HCT116 (cell line): Measurements from ENCODE around the gene WDR82. TPM values are rescaled to one million over a fixed set of nuclear protein-coding genes. Genes with fewer than 3 reads are reported as not detected.

Source experiments
- ATAC-seq: fragments of 200-7000 bp; cut with Tn5 transposase; 2 replicates; pipeline ENCODE4 v1.9.1; 2020; ENCODE audit warnings: mild to moderate bottlenecking, moderate library complexity
- BruUV-seq: library from RNA; stranded (reverse); fragments of 400-500 nt; replicated peaks from 2 replicates; lab custom pipeline; 2021; lab: Mats Ljungman, UMichigan
- CTCF ChIA-PET: fragments of 300-600 bp; sonication (Branson Sonifier 250); formaldehyde crosslinking; loops from one replicate; lab custom pipeline; 2021; ENCODE audit warnings: antibody characterized with exemption; lab: Charles Lee
- POLR2A ChIA-PET: fragments of 300-600, 350-600 bp; sonication (Branson Sonifier 250); formaldehyde crosslinking; loops from one replicate; lab custom pipeline; 2021; ENCODE audit warnings: antibody characterized with exemption; lab: Charles Lee
- RAD21 ChIA-PET, 2 experiments: fragments of 300-600 bp; sonication (Branson Sonifier 250); formaldehyde crosslinking; loops; one replicate each; lab custom pipeline; 2023; ENCODE audit warnings: low total read pairs in 2 of 2; ENCODE audit not compliant: uncharacterized antibody in 2 of 2, unreplicated experiment in 2 of 2, low non-redundant PET in 1 of 2; lab: Charles Lee
- DNase-seq: peaks from one replicate; pipeline ENCODE4 v3.0.0-alpha.2; 2010; ENCODE audit warnings: low read depth, low spot score
- H2AFZ ChIP-seq: fragments of 200-600 bp; shearing (Covaris generic), sonication (generic); 2 replicates; pipeline ENCODE4 v1.6.1; 2017; ENCODE audit warnings: low read depth, mixed run types, mixed read lengths, antibody characterized with exemption, low read length; ENCODE audit not compliant: poor library complexity, severe bottlenecking
- H3K27ac ChIP-seq: 2 replicates; pipeline ENCODE4 v1.5.1; 2012; ENCODE audit warnings: low read depth, low read length
- H3K27me3 ChIP-seq: fragments of 200-600 bp; sonication (generic); 2 replicates; pipeline ENCODE4 v1.6.1; 2016; ENCODE audit warnings: mixed run types, low read length, mixed read lengths; ENCODE audit not compliant: insufficient read depth
- H3K36me3 ChIP-seq, 2 experiments: fragments of 200-500 bp in 1 of 2; fragments of 200-600 bp in 1 of 2; sonication (Bioruptor generic) in 1 of 2; sonication (generic) in 1 of 2; 2 replicates each; pipeline versions ENCODE4 v1.5.1 to v1.6.1; 2014 to 2016; ENCODE audit warnings: low read length in 2 of 2, inconsistent platforms in 1 of 2, mixed read lengths in 1 of 2, mixed run types in 1 of 2; ENCODE audit not compliant: insufficient read depth in 2 of 2, control insufficient read depth in 1 of 2
- H3K4me1 ChIP-seq, 2 experiments: fragments of 200-600 bp in 1 of 2; sonication (generic) in 1 of 2; 2 replicates each; pipeline versions ENCODE4 v1.5.1 to v1.6.1; 2012 to 2017; ENCODE audit warnings: low read length in 2 of 2, inconsistent platforms in 1 of 2, mild to moderate bottlenecking in 1 of 2, mixed read lengths in 1 of 2, mixed run types in 1 of 2, moderate library complexity in 1 of 2; ENCODE audit not compliant: insufficient read depth in 2 of 2, control insufficient read depth in 1 of 2
- H3K4me2 ChIP-seq: fragments of 200-600 bp; sonication (generic); 2 replicates; pipeline ENCODE4 v1.6.1; 2017; ENCODE audit warnings: mixed run types, low read length, mixed read lengths
- H3K4me3 ChIP-seq, 2 experiments: fragments of 200-600 bp in 1 of 2; sonication (generic) in 1 of 2; replicated peaks in 1 of 2; 2 replicates each; pipeline ENCODE4 v1.5.1; 2011 to 2016; ENCODE audit warnings: low read length in 2 of 2, control low read depth in 1 of 2, low read depth in 1 of 2, mild to moderate bottlenecking in 1 of 2, mixed read lengths in 1 of 2, mixed run types in 1 of 2
- H3K79me2 ChIP-seq: fragments of 200-600 bp; sonication (generic); 2 replicates; pipeline ENCODE4 v1.6.1; 2017; ENCODE audit warnings: mild to moderate bottlenecking, mixed run types, low read length, moderate library complexity, mixed read lengths; ENCODE audit not compliant: insufficient read depth
- H3K9ac ChIP-seq: fragments of 200-600 bp; sonication (generic); 2 replicates; pipeline ENCODE4 v1.6.1; 2016; ENCODE audit warnings: low read length, mixed read lengths
- H3K9me2 ChIP-seq: fragments of 200-600 bp; sonication (generic), shearing (Covaris generic); 2 replicates; pipeline ENCODE4 v1.6.1; 2017; ENCODE audit warnings: mixed run types, mild to moderate bottlenecking, moderate library complexity; ENCODE audit not compliant: insufficient read depth
- H3K9me3 ChIP-seq, 2 experiments: fragments of 200-500 bp in 1 of 2; fragments of 200-600 bp in 1 of 2; sonication (Bioruptor generic) in 1 of 2; sonication (generic) in 1 of 2; 2 replicates each; pipeline ENCODE4 v1.6.1; 2014 to 2017; ENCODE audit warnings: low read length in 2 of 2, mixed read lengths in 2 of 2, inconsistent platforms in 1 of 2, low read depth in 1 of 2, mild to moderate bottlenecking in 1 of 2, mixed run types in 1 of 2, moderate library complexity in 1 of 2; ENCODE audit not compliant: control insufficient read depth in 1 of 2, insufficient read depth in 1 of 2
- H4K20me1 ChIP-seq: fragments of 200-600 bp; sonication (generic), shearing (Covaris generic); 2 replicates; pipeline ENCODE4 v1.6.1; 2017; ENCODE audit warnings: mixed run types, mild to moderate bottlenecking, moderate library complexity; ENCODE audit not compliant: insufficient read depth
- CEBPB ChIP-seq: IDR thresholded peaks from 2 replicates; pipeline ENCODE4 v1.6.1; 2012; ENCODE audit warnings: low read depth
- EGR1 ChIP-seq: IDR thresholded peaks from 2 replicates; pipeline ENCODE4 v1.6.1; 2012; ENCODE audit warnings: low read depth
- EZH2 ChIP-seq: fragments of 200-600 bp; sonication (generic); IDR thresholded peaks from 2 replicates; pipeline ENCODE4 v1.6.1; 2017; ENCODE audit warnings: antibody characterized with exemption, mixed run types
- POLR2A ChIP-seq: IDR thresholded peaks from 2 replicates; pipeline ENCODE4 v1.7.0; 2011; ENCODE audit warnings: borderline replicate concordance; ENCODE audit not compliant: insufficient read depth, insufficient read length; ENCODE audit errors: extremely low read depth
- POLR2AphosphoS5 ChIP-seq: IDR thresholded peaks from 2 replicates; pipeline ENCODE4 v1.6.1; 2011; ENCODE audit warnings: mild to moderate bottlenecking, low read depth, low read length, moderate library complexity
- RAD21 ChIP-seq: IDR thresholded peaks from 2 replicates; pipeline ENCODE4 v1.6.1; 2012; ENCODE audit warnings: low read depth, mild to moderate bottlenecking
- SIN3A ChIP-seq: IDR thresholded peaks from 2 replicates; pipeline ENCODE4 v1.6.1; 2012; ENCODE audit warnings: low read depth
- TCF7L2 ChIP-seq: IDR thresholded peaks from 2 replicates; pipeline ENCODE4 v1.7.0; 2011; ENCODE audit warnings: borderline replicate concordance, inconsistent platforms; ENCODE audit not compliant: insufficient read depth, insufficient read length; ENCODE audit errors: extremely low read depth
- ZNF274 ChIP-seq: fragments of 200-500 bp; sonication (Bioruptor generic); IDR thresholded peaks from 2 replicates; pipeline ENCODE4 v1.6.1; 2014; ENCODE audit warnings: mild to moderate bottlenecking, low read depth, low read length, inconsistent platforms
- intact Hi-C: fragments of 100-400 bp; cut with micrococcal nuclease; formaldehyde crosslinking; loops from 2 replicates; pipeline ENCODE4 v1.10.0; 2022
- total RNA-seq: library from RNA; stranded (reverse); gene quantifications from one replicate; pipeline ENCODE4 v1.2.1, GENCODE V29; 2021; ENCODE audit not compliant: unreplicated experiment
- TF ChIP-seq, protein P1 (sequence below), 3 experiments: fragments of 200-600 bp in 1 of 3; sonication (generic) in 1 of 3; IDR thresholded peaks in 2 of 3; conservative IDR thresholded peaks in 1 of 3; 2 replicates each; pipeline ENCODE4 v1.5.1; 2012 to 2017; ENCODE audit warnings: low read depth in 2 of 3, low read length in 2 of 3, antibody characterized with exemption in 1 of 3, borderline replicate concordance in 1 of 3, control low read depth in 1 of 3, mild to moderate bottlenecking in 1 of 3, mixed read lengths in 1 of 3, mixed run types in 1 of 3, moderate library complexity in 1 of 3; ENCODE audit not compliant: insufficient read depth in 1 of 3
- TF ChIP-seq, protein P2 (sequence below): IDR thresholded peaks from 2 replicates; pipeline ENCODE4 v1.6.1; 2011; ENCODE audit warnings: mild to moderate bottlenecking, low read length, moderate library complexity; ENCODE audit not compliant: insufficient replicate concordance; ENCODE audit errors: extremely low read depth
- TF ChIP-seq, protein P3 (sequence below): IDR thresholded peaks from 2 replicates; pipeline ENCODE4 v1.6.1; 2012

Gene WDR82
- total RNA-seq, 1 experiment from 2014 or later, result 89.7 TPM

- TF ChIP-seq, protein P1, sequence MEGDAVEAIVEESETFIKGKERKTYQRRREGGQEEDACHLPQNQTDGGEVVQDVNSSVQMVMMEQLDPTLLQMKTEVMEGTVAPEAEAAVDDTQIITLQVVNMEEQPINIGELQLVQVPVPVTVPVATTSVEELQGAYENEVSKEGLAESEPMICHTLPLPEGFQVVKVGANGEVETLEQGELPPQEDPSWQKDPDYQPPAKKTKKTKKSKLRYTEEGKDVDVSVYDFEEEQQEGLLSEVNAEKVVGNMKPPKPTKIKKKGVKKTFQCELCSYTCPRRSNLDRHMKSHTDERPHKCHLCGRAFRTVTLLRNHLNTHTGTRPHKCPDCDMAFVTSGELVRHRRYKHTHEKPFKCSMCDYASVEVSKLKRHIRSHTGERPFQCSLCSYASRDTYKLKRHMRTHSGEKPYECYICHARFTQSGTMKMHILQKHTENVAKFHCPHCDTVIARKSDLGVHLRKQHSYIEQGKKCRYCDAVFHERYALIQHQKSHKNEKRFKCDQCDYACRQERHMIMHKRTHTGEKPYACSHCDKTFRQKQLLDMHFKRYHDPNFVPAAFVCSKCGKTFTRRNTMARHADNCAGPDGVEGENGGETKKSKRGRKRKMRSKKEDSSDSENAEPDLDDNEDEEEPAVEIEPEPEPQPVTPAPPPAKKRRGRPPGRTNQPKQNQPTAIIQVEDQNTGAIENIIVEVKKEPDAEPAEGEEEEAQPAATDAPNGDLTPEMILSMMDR (IDR thresholded peaks at IDR 0.05 in 2 of 3, conservative IDR thresholded peaks at IDR 0.05 in 1 of 3; ENCODE audit: borderline replicate concordance in 1 of 3, insufficient read depth in 1 of 3, low read depth in 2 of 3, low read length in 2 of 3), result no peak
- TF ChIP-seq POLR2AphosphoS5 (no peak), ZNF274 (no peak), EGR1 (no peak), SIN3A (no peak), POLR2A (no peak), TCF7L2 (no peak)
Observed at GRCh38 chr3:52242039-52242438, 36.4 kb downstream of the WDR82 start (continued).

DNA sequence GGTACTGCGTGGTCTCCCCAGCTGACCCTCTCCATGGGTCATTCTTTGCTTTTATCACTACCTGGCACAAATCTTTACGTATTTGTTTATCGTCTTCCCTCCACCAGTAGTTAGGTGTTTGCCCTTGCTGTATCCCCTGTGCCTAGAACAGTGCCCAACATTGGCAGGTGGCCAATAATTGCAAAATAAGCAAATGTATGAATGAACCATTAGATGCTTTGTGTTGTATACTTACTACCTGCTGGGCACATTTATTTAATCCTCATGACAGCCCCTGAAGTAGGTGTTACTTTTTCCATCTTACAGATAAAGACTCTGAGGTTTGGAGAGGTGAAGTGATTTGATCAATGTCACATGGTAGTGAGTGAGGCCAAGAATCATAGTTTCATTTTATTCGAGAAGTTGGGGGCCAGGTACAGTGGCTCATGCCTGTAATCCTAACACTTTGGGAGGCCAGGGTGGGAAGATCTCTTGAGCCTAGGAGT, 37.5 kb downstream of the WDR82 start:
- POLR2A ChIA-PET, result interaction anchor here (1.0 to 3.9 kb wide), 8 partner anchors 8 to 148 kb away, joined by 3 to 18 read pairs (median 4); partner anchors contain the start of genes POC1A and WDR82
- Histone ChIP-seq H3K4me1 (peaks cover 49 to 66% of the 10 kb centered on the region in 2 experiments), H3K27ac (peak overlapping the region; percentile 98), H2AFZ (no peak overlapping the region), H3K79me2 (peaks cover 25% of the 10 kb centered on the region), H3K9me3 (peaks cover 0 to 4% of the 10 kb centered on the region in 2 experiments; a peak in 1 of 4 replicates), H3K4me2 (peak overlapping the region; percentile 84), H3K36me3 (no peaks in the 10 kb centered on the region), H3K9me2 (no peaks in the 10 kb centered on the region), H4K20me1 (no peaks in the 10 kb centered on the region), H3K9ac (peak overlapping the region; percentile 87; the same call in 1 of the 2 replicates), H3K4me3 (no peak overlapping the region; a peak in 1 of 4 replicates), H3K27me3 (no peaks in the 10 kb centered on the region)
- TF ChIP-seq, protein P2, sequence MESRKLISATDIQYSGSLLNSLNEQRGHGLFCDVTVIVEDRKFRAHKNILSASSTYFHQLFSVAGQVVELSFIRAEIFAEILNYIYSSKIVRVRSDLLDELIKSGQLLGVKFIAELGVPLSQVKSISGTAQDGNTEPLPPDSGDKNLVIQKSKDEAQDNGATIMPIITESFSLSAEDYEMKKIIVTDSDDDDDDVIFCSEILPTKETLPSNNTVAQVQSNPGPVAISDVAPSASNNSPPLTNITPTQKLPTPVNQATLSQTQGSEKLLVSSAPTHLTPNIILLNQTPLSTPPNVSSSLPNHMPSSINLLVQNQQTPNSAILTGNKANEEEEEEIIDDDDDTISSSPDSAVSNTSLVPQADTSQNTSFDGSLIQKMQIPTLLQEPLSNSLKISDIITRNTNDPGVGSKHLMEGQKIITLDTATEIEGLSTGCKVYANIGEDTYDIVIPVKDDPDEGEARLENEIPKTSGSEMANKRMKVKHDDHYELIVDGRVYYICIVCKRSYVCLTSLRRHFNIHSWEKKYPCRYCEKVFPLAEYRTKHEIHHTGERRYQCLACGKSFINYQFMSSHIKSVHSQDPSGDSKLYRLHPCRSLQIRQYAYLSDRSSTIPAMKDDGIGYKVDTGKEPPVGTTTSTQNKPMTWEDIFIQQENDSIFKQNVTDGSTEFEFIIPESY, result no peak
- TF ChIP-seq EZH2 (no peak), CEBPB (no peak), RAD21 (no peak)
- TF ChIP-seq, protein P3, sequence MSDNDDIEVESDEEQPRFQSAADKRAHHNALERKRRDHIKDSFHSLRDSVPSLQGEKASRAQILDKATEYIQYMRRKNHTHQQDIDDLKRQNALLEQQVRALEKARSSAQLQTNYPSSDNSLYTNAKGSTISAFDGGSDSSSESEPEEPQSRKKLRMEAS, result no peak
- no TSS peak for BruUV-seq
- CTCF ChIA-PET, result interaction anchor here (0.9 to 1.8 kb wide), 8 partner anchors 9 to 268 kb away, joined by 3 to 8 read pairs (median 4); partner anchors contain the start of genes ABHD14B and WDR82
- intact Hi-C loops, result no loop called here
- DNase-seq, result no peak
- ATAC-seq, result no peak
- RAD21 ChIA-PET, result no interaction called here
